ENCODE measurements around the gene RASA4B.

Gene RASA4B

DNA sequence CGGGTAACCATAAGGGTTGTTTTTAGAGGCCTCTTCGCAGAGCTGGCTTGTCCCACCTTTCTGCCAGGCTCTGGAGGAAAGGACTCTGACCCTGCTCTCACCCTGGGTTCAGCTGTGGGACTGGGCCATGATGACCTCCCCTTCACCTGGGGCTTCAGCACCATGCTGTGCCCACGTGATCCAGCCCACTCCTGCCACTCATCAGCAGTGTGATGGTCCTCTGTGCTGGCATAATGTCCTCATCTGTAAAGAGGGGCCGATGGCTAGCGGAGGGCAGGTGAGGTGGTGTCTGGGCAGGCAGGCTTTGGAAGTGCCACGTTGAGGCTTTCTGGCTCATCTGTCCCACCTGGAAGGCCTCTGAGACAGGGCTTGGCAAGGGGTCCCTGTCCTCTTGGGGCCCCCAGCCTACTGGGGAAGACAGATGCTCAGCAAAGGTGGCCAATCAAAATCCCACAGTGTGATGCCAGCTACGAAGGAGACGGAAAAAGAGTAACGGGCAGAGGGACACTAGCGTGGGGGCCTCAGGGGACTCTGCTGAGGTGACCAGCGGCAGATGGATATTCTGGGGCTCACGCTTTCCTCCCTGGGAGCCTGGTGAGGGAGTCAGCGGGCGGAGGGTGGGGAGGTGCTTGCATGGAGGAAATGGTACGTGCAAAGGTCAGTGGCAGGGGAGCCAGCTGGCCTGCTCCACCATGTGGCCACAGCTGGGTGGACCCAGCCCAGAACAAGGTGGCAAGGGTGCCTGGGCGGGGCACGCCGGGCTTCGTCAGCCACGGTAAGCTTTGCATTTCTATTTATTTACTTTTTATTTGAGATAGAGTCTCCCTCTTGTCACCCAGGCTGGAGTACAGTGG, 47.4 kb downstream of the RASA4B start:
- H3K27ac ChIP-seq = no peak overlapping the region

DNA sequence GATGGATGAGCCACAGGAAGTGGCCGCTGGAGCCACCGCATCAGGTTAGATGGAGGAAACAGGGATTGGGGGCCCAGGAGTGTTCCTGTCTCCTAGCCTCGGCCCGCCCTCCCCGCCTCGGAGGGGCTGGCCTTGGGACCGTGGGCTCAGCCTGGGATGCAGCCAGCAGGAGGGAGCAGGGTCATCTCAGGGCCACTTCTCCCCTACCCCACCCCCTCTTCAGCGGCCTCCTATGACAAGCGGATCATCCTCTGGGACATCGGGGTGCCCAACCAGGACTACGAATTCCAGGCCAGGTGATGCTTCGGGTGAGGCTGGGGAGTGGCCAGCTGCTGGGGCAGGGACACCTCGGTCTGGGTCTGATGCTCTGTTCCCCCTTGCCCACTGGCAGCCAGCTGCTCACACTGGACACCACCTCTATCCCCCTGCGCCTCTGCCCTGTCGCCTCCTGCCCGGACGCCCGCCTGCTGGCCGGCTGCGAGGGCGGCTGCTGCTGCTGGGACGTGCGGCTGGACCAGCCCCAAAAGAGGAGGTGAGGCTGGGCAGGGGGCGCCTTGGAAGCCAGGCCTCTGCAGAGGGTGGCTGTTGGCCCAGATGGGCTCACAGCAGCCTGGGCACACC, 48.1 kb downstream of the RASA4B start:
- Histone ChIP-seq H3K27me3 (ENCODE audit: insufficient read depth, low read depth) (no peaks in the 10 kb centered on the region), H3K36me3 (ENCODE audit: insufficient read depth) (no peaks in the 10 kb centered on the region), H3K4me2 (no peak overlapping the region), H3K4me3 (IDR thresholded peaks at IDR 0.05; ENCODE audit: insufficient read depth, low read depth, low read length) (no peak overlapping the region), H4K20me1 (ENCODE audit: insufficient read depth) (no peaks in the 10 kb centered on the region), H3K4me1 (ENCODE audit: low read depth, poor library complexity, severe bottlenecking) (peaks cover 9% of the 10 kb centered on the region), H3K27ac (no peak overlapping the region), H2AFZ (ENCODE audit: low read depth) (no peak overlapping the region), H3K9ac (no peak overlapping the region), H3K79me2 (ENCODE audit: insufficient read depth, low read depth) (peaks cover 2% of the 10 kb centered on the region; the same call in 1 of the 2 replicates)
- TF ChIP-seq, protein P1, sequence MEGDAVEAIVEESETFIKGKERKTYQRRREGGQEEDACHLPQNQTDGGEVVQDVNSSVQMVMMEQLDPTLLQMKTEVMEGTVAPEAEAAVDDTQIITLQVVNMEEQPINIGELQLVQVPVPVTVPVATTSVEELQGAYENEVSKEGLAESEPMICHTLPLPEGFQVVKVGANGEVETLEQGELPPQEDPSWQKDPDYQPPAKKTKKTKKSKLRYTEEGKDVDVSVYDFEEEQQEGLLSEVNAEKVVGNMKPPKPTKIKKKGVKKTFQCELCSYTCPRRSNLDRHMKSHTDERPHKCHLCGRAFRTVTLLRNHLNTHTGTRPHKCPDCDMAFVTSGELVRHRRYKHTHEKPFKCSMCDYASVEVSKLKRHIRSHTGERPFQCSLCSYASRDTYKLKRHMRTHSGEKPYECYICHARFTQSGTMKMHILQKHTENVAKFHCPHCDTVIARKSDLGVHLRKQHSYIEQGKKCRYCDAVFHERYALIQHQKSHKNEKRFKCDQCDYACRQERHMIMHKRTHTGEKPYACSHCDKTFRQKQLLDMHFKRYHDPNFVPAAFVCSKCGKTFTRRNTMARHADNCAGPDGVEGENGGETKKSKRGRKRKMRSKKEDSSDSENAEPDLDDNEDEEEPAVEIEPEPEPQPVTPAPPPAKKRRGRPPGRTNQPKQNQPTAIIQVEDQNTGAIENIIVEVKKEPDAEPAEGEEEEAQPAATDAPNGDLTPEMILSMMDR (conservative IDR thresholded peaks at IDR 0.05; ENCODE audit: low read depth, low read length) = no peak

More for the DNA sequence above, 47.4 kb downstream of the RASA4B start:
- Histone ChIP-seq H3K79me2 (ENCODE audit: insufficient read depth, low read depth) (no peaks in the 10 kb centered on the region), H3K4me3 (IDR thresholded peaks at IDR 0.05; ENCODE audit: insufficient read depth, low read depth, low read length) (no peak overlapping the region), H3K27me3 (ENCODE audit: insufficient read depth, low read depth) (no peaks in the 10 kb centered on the region), H4K20me1 (ENCODE audit: insufficient read depth) (no peaks in the 10 kb centered on the region), H3K4me1 (ENCODE audit: low read depth, poor library complexity, severe bottlenecking) (peaks cover 9% of the 10 kb centered on the region), H3K9ac (no peak overlapping the region), H3K36me3 (ENCODE audit: insufficient read depth) (no peaks in the 10 kb centered on the region), H3K4me2 (no peak overlapping the region), H2AFZ (ENCODE audit: low read depth) (no peak overlapping the region)
- TF ChIP-seq, protein P1 (conservative IDR thresholded peaks at IDR 0.05; ENCODE audit: low read depth, low read length) = no peak

DNA sequence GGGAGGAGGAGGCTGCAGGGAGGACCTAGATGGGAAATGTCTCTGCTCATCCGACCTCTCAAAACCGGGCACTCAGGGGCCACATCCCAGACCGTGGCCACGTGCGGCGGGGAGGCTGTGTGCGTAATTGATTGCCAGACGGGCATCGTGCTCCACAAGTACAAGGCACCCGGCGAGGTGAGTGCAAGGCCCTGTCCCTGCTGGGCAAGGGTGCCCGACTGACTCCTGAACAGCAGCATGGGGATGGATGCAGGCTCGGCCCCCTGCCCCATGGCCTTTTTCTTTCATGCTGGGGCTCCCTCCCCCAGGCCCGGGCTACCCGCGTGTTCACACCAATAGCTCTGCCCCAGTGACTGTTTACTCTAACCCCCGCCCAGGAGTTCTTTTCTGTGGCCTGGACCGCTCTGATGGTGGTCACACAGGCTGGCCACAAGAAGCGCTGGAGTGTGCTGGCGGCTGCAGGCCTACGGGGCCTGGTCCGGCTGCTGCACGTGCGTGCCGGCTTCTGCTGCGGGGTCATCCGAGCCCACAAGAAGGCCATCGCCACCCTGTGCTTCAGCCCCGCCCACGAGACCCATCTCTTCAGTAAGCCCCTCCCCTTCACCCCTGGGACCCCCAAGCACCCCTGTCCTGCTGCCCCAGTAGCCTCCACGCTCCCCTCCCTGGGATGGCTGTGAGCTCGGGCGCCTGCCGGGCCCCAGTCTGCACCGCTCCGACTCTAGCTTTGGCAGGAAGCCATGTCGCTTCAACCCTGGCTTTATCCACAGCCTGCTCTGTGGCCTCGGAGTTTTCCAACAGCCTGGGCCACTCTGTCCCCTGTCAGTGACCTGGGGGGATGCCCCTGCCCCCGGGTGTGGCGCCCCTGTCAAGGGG, 48.9 kb downstream of the RASA4B start:
- H3K79me2 ChIP-seq (ENCODE audit: insufficient read depth, low read depth) = peaks cover 10% of the 10 kb centered on the region; the same call in 1 of the 2 replicates
- H3K27me3 ChIP-seq (ENCODE audit: insufficient read depth, low read depth) = no peaks in the 10 kb centered on the region
- no peak overlapping the region for H3K9ac ChIP-seq
- TF ChIP-seq, protein P1 (conservative IDR thresholded peaks at IDR 0.05; ENCODE audit: low read depth, low read length) = no peak
- H3K4me3 ChIP-seq (IDR thresholded peaks at IDR 0.05; ENCODE audit: insufficient read depth, low read depth, low read length) = no peak overlapping the region
- H4K20me1 ChIP-seq (ENCODE audit: insufficient read depth) = no peaks in the 10 kb centered on the region
- no peaks in the 10 kb centered on the region for H3K36me3 ChIP-seq (ENCODE audit: insufficient read depth)
- peaks cover 12% of the 10 kb centered on the region for H3K4me1 ChIP-seq (ENCODE audit: low read depth, poor library complexity, severe bottlenecking)
- no peak overlapping the region for H3K27ac ChIP-seq
- no peak overlapping the region for H2AFZ ChIP-seq (ENCODE audit: low read depth)
- no peak overlapping the region for H3K4me2 ChIP-seq

Data from KMS-11 (cell line).